Activated CD4-positive, alpha-beta T cell treated with anti-CD3 and anti-CD28 coated beads, Interleukin-2, amount 50 U/mL, for 16 hours (primary cell): ENCODE measurements around the gene HSD17B1.
A peak's percentile ranks its signal among the peaks of the same experiment; 100 is the strongest.
"Not testable (repeated sequence)": the region's sequence is repeated elsewhere in the genome, so short reads cannot be mapped to it uniquely, and the experiment has no call there.

ENCODE experiments used
- DNase-seq: peaks from one replicate; pipeline ENCODE4 v3.0.0-alpha.2; 2020

The HSD17B1 gene

DNA sequence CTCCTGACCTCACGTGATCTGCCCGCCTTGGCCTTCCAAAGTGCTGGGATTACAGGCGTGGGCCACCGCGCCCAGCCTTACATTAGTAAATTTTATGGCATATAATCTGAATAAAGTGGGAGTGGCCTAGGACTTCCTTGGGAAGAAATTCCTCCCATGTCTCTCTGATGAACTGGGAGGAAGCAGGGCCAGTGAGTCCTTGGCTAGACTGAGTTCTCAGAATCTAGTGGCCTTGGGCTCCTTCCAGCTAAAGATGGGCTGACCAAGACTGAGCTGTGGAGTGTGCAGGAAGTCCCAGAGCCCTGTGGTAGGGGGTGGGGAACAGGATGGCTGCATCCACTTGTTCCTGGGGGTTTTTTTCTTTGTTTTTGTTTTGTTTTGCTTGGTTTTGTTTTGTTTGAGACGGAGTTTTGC lies 26.7 kb upstream of the HSD17B1 start:
- no peak for DNase-seq

DNA sequence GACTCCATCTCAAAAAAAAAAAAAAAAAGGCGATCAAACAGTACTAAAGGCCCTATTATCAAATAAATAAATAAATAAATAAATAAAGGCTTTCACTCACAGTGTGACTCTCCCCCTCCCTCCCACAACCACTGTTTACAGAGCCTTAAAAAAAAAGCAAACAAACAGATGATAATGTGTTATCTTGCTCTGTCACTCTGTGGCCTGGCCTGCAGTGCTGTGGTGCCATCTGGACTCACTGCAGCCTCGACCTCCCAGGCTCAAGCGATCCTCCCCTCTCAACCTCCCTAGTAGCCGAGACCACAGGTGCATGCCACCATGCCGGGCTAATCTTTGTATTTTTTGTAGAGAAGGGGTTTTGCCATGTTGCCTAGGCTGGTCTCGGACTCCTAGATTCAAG lies 24.8 kb upstream of the HSD17B1 start:
- no peak for DNase-seq

DNA sequence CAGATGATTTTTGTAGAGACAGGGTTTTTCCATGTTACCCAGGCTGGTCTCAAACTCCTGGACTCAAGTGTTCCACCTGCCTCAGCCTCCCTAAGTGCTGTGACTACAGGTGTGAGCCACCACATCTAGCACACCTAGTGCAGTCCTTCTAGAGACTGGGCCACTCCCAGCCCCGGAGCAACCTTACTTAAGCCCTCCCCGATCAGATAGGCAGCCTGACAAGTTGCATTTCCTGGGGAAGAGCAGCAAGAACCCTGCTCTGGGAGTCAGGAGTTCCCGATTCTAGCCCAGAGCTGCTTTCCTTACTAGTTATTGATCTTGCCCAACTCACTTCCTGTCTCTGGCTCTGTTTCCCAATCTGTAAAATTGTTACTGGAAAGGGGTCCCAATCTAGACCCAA lies 23.7 kb upstream of the HSD17B1 start:
- no peak for DNase-seq

DNA sequence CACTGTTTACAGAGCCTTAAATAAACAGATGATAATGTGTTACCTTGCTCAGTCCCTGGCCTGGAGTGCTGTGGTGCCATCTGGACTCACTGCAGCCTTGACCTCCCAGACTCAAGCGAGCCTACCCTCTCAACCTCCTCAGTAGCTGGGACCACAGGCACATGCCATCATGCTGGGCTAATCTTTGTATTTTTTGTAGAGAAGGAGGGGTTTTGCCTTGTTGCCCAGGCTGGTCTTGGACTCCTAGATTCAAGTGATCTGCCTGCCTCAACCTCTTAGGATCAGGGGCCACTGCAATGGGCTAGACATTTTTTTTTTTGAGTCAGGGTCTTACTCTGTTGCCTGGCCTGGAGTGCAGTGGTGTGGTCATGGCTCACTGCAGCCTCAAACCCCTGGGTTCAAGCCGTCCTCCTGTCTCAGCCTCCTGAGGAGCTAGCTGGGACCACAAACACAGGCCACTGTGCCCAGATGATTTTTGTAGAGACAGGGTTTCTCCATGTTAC lies 21.7 kb upstream of the HSD17B1 start:
- DNase-seq, result no peak

DNA sequence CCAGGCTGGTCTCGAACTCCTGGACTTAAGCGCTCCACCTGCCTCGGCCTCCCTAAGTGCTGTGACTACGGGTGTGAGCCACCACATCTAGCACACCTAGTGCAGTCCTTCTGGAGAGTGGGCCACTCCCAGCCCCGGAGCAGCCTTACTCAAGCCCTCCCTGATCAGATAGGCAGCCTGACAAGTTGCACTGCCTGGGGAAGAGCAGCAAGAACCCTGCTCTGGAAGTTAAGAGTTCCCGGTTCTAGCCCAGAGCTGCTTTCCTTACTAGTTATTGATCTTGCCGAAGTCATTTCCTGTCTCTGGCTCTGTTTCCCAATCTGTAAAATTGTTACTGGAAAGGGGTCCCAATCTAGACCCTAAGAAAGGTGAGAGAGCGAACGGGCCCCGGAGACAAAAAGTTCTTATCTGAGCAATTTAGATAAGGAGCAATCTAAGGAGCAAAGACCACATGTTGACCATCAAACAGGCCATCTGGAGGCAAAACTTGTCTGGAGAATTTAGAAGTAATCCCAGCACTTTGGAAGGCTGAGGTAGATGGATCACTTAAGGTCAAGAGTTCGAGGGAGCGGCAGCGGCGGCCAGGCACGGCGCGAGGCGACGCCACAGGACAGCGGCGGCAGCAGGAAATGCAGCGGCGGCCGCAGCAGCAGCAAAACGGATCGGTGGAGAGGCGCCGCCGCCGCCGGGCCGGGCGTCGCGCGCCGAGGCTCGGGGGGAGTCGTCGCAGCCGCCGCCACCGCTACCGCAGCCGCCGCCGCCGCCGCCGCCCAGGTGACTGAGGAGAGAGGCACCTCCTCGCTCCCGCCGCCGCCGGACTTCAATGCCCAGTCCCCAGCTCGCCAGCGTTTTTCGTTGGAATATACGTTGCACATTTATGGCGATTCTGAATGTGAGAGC lies 21.0 kb upstream of the HSD17B1 start:
- peak; percentile 33 for DNase-seq

DNA sequence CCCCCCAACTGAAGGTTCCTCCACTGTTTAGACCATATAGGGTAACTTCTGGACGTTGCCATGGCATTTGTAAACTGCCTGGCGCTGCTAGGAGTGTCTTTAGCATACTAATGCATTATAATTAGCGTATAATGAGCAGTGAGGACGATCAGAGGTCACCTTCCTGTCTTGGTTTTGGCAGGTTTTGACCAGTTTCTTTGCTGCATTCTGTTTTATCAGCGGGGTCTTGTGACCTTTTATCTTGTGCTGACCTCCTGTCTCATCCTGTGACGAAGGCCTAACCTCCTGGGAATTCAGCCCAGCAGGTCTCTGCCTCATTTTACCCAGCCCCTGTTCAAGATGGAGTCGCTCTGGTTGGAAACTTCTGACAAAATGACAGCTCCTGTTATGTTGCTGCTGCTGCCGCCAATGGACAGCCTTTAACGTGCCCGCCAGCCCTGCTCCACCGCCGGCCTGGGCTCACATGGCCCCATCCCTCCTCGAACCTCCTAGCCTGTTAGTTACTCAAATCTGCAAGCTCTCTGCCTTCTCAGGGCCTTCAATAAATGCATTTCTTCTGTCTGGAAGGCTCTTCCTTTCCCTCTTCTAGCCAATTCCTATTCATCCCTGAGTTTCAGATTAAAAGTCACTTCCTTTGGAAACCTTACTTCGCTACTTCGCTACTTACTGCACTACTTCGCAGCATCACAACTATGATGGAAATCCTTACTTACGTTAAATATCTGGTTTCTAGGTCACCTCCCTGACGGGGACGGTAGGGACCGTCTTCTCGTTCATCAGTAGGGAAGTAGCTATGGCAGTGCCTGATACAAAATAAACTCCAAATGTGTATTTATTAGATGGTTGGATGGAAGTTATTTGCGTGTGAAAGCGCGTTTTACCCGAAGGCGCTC lies 17.3 kb upstream of the HSD17B1 start:
- DNase-seq, result no peak

DNA sequence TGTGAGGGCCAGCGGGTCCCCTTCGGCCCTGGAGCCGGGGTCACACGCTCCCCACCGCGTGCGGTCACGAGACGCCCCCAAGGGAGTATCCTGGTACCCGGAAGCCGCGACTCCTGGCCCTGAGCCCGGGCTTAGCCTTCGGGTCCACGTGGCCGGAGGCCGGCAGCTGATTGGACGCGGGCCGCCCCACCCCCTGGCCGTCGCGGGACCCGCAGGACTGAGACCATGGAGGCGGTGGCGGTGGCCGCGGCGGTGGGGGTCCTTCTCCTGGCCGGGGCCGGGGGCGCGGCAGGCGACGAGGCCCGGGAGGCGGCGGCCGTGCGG lies 16.7 kb upstream of the HSD17B1 start, which contains the start of gene NAGLU:
NAGLU (plus strand) TSS at position 194 of the 324 bp plus-strand sequence; CDS start at position 226, 32 bp downstream.
- DNase-seq, result peak; percentile 88

DNA sequence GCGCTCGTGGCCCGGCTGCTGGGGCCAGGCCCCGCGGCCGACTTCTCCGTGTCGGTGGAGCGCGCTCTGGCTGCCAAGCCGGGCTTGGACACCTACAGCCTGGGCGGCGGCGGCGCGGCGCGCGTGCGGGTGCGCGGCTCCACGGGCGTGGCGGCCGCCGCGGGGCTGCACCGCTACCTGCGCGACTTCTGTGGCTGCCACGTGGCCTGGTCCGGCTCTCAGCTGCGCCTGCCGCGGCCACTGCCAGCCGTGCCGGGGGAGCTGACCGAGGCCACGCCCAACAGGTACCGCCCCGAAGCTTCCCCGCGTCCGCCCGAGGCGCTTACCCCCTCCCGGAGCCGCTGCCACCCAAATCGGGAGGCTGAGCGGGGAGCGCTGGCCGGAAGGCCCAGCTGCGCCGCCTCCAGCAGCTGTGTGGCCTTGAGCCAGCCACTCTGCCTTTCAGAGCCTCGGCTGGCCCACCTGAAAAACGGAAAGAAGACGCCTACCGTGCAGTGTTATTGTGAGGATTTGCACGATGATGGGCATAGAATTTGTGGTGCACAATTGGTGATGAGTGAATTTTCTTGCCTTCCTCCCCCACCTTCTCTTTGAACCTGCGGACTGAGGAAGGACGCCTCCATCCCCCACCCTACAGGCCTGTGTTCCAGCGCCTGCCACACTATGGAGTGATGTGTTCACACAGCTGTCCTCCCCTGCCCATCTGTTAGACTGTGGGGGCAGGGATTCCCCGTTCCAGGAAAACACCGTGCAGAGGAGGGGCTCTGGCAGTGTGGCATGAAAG lies 16.2 kb upstream of the HSD17B1 start:
- DNase-seq, result peak; percentile 80

DNA sequence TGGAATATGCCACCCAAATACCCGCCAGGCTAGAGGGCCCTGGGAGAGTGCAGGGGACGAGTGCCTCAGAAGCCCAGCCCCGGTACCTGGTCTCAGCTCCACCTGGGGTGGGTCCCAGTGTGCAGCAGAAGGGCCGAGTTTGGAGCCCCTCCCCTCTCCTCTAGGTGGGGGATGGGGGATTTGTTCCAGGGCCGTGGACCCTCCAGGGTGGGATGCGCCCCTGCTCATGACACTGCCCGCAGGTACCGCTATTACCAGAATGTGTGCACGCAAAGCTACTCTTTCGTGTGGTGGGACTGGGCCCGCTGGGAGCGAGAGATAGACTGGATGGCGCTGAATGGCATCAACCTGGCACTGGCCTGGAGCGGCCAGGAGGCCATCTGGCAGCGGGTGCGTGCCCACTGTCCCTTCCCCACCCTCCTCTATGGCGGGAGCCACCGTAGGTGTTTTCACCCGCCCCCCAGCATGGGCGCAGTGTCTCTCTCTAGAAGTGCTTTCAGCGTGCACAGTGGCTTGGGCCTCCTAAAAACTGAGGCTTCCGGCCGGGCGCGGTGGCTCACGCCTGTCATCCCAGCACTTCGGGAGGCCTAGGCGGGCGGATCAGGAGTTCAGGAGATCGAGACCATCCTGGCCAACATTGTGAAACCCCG lies 15.4 kb upstream of the HSD17B1 start:
- no peak for DNase-seq

DNA sequence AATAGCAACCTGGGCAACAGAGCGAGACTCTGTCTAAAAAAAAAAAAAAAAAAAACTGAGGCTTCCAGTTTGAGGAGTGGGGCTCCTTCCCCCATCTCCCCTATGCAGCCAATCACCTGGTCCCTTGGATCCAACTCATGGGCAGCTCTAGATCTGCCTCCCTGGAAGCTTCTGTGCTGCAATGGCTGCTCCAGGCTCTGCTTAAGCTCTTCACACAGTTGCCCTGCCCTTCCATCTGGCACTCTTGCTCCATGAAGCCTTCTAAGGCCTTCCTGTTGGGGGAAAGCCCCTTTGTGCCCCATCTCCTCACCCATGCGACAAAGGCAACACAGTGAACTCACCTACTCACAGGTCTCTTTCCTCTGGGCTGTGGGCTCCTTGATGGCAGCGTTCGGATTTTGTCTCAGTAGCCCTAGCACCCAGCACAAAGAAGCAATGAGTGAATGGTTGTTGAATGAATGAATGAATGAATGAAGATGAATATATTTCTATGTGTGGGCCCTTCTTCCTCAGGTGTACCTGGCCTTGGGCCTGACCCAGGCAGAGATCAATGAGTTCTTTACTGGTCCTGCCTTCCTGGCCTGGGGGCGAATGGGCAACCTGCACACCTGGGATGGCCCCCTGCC lies 14.8 kb upstream of the HSD17B1 start:
- DNase-seq, result no peak

DNA sequence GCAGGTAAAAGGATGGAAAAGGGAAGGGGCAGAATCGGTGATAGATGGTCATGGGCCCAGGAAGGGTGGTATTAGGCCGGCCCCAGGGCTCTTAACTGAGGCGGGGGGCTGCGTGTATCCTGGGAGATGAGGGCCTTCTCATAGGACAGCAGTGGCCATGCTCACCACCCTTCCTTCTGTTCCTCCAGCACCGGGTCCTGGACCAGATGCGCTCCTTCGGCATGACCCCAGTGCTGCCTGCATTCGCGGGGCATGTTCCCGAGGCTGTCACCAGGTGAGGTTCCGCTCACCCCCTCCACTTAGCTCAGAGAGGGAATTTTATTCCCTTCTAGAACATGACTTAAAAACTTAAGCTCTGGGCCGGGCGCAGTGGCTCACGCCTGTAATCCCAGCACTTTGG lies 14.2 kb upstream of the HSD17B1 start:
- DNase-seq, result no peak

DNA sequence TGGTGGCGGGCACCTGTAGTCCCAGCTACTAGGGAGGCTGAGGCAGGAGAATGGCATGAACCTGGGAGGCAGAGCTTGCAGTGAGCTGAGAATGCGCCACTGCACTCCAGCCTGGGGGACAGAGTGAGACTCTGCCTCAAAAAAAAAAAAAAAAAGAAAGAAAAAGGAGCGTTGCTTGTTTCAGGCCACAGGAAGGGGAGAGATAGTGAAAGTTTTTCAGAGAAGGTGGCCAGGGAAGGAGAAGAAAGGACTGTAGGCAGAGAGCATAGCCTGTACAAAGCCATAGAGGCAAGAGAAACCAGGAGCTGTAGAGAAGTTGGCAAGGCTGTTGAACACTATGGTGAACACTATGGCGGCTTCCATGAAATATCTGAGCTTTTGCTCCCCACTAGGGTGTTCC lies 12.2 kb upstream of the HSD17B1 start:
- not testable (repeated sequence) for DNase-seq

DNA sequence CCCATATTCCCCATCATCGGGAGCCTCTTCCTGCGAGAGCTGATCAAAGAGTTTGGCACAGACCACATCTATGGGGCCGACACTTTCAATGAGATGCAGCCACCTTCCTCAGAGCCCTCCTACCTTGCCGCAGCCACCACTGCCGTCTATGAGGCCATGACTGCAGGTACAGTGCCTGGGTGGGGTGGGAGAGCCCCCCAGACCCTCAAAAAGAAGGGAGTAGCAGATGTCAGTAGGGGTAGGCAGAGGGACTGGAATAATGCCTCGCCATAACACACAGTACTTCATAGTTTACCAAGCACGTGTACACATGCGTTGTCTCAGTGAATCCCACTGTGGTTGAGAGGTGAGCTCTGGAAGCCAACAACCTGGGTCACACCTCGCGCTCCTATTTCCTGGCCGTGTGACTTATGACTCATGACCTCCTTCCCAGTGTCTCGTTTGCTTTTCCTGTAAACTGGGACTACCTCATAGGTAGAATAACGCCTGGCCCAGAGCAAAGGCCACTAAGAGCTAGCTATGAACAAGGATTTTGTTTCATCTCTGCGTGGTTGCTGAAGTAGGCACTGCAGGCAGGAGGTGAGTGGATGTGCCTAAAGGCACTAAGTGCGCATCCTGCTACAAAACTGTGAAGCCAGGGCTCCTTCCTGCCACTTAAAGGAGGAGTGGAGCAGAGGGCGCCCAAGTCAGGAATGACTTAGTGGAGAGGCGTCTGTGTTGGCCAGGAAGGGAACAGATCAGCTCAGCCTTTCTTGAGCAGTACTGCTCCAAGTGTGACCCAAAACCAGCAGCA lies 11.5 kb upstream of the HSD17B1 start:
- peak; percentile 55 for DNase-seq

DNA sequence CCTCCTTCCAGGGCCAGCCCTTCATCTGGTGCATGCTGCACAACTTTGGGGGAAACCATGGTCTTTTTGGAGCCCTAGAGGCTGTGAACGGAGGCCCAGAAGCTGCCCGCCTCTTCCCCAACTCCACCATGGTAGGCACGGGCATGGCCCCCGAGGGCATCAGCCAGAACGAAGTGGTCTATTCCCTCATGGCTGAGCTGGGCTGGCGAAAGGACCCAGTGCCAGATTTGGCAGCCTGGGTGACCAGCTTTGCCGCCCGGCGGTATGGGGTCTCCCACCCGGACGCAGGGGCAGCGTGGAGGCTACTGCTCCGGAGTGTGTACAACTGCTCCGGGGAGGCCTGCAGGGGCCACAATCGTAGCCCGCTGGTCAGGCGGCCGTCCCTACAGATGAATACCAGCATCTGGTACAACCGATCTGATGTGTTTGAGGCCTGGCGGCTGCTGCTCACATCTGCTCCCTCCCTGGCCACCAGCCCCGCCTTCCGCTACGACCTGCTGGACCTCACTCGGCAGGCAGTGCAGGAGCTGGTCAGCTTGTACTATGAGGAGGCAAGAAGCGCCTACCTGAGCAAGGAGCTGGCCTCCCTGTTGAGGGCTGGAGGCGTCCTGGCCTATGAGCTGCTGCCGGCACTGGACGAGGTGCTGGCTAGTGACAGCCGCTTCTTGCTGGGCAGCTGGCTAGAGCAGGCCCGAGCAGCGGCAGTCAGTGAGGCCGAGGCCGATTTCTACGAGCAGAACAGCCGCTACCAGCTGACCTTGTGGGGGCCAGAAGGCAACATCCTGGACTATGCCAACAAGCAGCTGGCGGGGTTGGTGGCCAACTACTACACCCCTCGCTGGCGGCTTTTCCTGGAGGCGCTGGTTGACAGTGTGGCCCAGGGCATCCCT lies 9.3 kb upstream of the HSD17B1 start:
- DNase-seq, result no peak

DNA sequence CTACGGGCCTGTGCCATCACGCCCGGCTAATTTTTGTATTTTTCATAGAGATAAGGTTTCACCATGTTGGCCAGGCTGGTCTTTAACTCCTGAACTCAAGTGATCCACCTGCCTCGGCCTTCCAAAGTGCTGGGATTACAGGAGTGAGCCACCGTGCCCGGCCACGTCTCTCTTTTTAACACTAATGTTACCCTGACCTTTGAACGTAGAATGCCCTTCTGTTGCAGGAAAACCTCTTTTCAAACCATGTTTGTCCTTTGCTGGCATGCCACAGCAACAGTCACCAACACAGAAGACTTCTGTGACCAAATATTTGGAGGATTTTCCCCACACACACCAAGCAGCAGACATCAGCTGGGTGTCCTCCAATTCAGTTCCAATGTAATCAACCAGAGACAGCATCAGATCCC lies 7.8 kb upstream of the HSD17B1 start:
- no peak for DNase-seq

DNA sequence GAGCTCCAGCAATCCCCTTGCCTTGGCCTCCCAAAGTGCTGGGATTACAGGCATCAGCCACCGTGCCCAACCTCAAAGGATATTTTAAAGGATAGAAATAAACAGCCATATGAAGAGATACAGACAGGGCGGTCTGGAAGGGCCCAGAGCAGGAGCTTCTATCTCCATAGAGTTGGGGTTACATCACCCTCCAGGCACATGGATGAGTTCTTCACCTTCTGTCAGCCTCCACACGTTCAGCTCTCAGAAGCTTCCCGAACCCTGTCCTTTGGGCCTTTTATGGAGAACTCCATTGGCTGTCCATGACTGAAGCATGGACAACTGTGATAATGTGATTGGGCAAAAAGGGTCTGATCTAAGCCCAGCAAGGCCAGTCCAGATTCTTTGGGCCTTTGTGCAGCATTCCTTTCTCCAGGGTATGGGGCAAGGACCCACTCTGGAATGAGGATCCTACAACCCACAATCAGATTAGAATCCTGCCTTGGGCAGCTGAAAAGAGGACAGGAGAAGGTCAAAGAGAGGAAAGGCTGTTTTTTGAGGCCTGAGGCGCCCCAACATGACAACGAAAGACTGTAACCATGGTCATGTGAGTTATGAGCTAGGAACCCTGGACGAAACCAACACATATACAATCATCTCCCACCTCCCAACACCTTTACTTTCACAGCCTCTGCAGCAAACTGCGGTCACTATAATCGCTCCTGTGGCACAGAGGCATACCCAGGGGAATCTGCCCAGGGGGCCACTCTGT lies 6.8 kb upstream of the HSD17B1 start:
- DNase-seq, result not testable (repeated sequence)

DNA sequence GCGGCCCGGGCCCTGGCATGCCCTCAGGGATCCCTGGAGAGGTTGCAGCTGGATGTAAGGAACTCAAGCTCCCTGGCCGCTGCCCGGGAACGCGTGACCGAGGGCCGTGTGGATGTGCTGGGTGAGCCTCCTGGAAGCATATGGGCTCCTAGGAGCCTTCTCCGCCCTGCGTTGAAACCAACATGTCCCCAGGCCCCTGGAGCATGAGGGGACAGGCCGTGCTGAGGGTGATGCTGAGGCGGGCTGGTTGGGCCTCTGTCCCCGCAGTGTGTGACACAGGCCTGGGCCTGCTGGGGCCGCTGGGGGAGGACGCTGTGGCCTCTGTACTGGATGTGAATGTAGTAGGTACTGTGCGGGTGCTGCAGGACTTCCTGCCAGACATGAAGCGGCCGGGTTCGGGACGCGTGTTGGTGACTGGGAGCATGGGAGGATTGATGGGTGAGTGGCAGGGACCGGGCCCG lies 5.7 kb upstream of the HSD17B1 start:
- DNase-seq, result no peak

DNA sequence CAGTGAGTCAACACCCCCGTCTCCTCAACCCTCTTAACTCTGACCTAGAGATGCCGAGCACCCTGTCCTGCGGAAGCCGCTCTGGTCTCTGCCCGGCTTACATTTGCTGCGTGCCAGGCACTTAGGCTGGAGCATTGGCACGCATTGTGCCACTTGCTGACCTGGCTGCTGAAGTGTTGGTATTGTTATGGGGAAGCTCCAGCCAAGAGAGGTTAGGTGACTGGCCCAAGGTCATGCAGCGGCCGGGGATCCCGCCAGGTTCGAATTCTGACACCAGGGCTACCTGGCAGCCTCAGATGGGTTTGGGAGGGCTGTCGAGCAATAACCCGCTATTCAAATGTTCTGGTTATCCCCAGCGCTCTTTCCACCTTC lies 5.0 kb upstream of the HSD17B1 start:
- no peak for DNase-seq
